Measurements from ENCODE around the gene MLLT3. TPM values are rescaled to one million over a fixed set of nuclear protein-coding genes. Genes with fewer than 3 reads are reported as not detected.

Gene MLLT3
- total and polyA plus RNA-seq, 8 donors, result 6.5 to 48.7 (median 24.4) TPM

DNA sequence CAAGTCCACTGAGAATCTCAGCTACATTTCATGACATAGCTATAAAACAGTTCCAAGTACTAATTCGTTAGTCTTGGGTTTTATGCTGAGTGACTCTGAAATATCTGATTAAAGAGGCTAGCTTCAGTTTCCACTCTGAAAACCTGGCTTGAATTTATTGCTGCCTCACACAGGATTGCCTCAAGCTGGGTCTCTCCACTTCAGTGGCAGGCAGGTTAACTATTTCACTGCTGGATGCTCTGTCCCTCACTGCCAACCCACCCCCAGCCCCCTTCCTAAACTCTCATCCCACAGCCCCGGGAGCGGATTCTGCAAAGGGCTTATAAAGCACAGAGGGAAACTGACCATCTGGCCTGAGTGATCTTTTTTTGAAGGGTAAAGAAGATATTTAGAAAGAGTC lies 318.3 kb downstream of the MLLT3 start:
- TF ChIP-seq POLR2A (IDR thresholded peaks at IDR 0.05), result no peak
- TF ChIP-seq, protein P1, sequence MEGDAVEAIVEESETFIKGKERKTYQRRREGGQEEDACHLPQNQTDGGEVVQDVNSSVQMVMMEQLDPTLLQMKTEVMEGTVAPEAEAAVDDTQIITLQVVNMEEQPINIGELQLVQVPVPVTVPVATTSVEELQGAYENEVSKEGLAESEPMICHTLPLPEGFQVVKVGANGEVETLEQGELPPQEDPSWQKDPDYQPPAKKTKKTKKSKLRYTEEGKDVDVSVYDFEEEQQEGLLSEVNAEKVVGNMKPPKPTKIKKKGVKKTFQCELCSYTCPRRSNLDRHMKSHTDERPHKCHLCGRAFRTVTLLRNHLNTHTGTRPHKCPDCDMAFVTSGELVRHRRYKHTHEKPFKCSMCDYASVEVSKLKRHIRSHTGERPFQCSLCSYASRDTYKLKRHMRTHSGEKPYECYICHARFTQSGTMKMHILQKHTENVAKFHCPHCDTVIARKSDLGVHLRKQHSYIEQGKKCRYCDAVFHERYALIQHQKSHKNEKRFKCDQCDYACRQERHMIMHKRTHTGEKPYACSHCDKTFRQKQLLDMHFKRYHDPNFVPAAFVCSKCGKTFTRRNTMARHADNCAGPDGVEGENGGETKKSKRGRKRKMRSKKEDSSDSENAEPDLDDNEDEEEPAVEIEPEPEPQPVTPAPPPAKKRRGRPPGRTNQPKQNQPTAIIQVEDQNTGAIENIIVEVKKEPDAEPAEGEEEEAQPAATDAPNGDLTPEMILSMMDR (IDR thresholded peaks at IDR 0.05), result no peak
- no peak for TF ChIP-seq POLR2AphosphoS5 (IDR thresholded peaks at IDR 0.05)
- no peak for TF ChIP-seq EP300 (IDR thresholded peaks at IDR 0.05)
- intact Hi-C loops (cut with DNase I; ENCODE audit: low total_unique reads), result no loop called here
- Histone ChIP-seq H3K27me3 (peaks cover 0 to 4% (median 0%) of the 10 kb centered on the region in 3 donors), H3K4me1 (peaks cover 0 to under 1% (median 0%) of the 10 kb centered on the region in 4 donors), H3K27ac (no peak overlapping the region), H3K9me3 (no peaks in the 10 kb centered on the region), H3K4me3 (no peak overlapping the region), H3K36me3 (no peaks in the 10 kb centered on the region)
- WGBS, 5 donors, result 51 to 79% (median 57%) methylated on average over 2 to 3 of the region's 3 CpGs
- no peak for DNase-seq

DNA sequence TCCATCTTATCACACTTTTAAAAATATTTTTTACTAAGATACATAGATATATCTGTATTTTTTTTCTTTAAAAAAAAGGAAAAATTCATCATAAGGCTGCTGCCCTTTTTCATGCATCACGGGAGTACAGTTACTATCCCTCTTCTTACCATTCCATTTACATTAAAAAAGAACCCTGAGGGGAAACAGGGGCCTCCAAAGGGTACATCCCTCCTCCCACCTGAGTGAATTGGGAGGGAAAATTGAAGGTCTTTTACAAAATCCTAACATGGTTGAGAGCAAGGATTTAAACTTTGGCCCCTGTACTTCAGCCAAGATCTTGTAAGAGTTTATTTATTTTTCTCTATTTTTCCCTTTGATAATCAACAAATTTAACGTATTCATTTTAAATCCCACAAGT lies 319.2 kb downstream of the MLLT3 start:
- no peak for DNase-seq
- intact Hi-C loops (cut with DNase I; ENCODE audit: low total_unique reads), result no loop called here
- Histone ChIP-seq H3K27ac (no peak overlapping the region), H3K4me1 (peaks cover 0 to 5% (median 2%) of the 10 kb centered on the region in 4 donors), H3K4me3 (no peak overlapping the region), H3K27me3 (peaks cover 0 to 4% (median 0%) of the 10 kb centered on the region in 3 donors), H3K9me3 (no peaks in the 10 kb centered on the region), H3K36me3 (no peaks in the 10 kb centered on the region)
- WGBS, 5 donors, result 41 to 53% (median 51%) methylated on average over 2 of the region's 2 CpGs
- TF ChIP-seq EP300 (IDR thresholded peaks at IDR 0.05), result no peak
- TF ChIP-seq, protein P1 (IDR thresholded peaks at IDR 0.05), result no peak
- no peak for TF ChIP-seq POLR2A (IDR thresholded peaks at IDR 0.05)
- no peak for TF ChIP-seq POLR2AphosphoS5 (IDR thresholded peaks at IDR 0.05)

DNA sequence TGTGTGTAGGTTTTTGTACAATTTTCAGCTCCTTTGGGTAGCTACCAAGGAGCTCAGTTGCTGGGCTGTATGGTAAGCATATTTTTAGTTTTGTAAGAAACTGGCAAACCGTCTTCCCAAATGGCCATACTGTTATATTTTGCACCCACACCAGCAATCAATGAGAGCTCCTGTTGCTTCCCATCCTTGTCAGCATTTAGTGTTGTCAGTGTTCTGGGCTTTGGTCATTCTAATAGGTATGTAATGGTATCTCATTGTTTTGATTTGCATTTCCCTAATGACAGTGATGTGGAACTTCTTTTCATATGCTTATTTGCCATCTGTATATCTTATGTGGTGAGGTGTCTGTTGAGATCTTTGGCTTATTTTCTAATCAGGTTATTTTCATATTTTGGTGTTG lies 320.1 kb downstream of the MLLT3 start:
- Histone ChIP-seq H3K36me3 (no peaks in the 10 kb centered on the region), H3K9me3 (no peaks in the 10 kb centered on the region), H3K4me1 (peaks cover 0 to 14% (median 3%) of the 10 kb centered on the region in 4 donors), H3K4me3 (no peak overlapping the region), H3K27ac (no peak overlapping the region), H3K27me3 (no peaks in the 10 kb centered on the region)
- intact Hi-C loops (cut with DNase I; ENCODE audit: low total_unique reads), result no loop called here
- TF ChIP-seq, protein P1 (IDR thresholded peaks at IDR 0.05), result no peak
- TF ChIP-seq EP300 (IDR thresholded peaks at IDR 0.05), result no peak
- no peak for TF ChIP-seq POLR2A (IDR thresholded peaks at IDR 0.05)
- no peak for TF ChIP-seq POLR2AphosphoS5 (IDR thresholded peaks at IDR 0.05)
- no peak for DNase-seq
- 83 to 96% (median 92%) methylated on average over 1 of the region's 1 CpG for WGBS, 5 donors

DNA sequence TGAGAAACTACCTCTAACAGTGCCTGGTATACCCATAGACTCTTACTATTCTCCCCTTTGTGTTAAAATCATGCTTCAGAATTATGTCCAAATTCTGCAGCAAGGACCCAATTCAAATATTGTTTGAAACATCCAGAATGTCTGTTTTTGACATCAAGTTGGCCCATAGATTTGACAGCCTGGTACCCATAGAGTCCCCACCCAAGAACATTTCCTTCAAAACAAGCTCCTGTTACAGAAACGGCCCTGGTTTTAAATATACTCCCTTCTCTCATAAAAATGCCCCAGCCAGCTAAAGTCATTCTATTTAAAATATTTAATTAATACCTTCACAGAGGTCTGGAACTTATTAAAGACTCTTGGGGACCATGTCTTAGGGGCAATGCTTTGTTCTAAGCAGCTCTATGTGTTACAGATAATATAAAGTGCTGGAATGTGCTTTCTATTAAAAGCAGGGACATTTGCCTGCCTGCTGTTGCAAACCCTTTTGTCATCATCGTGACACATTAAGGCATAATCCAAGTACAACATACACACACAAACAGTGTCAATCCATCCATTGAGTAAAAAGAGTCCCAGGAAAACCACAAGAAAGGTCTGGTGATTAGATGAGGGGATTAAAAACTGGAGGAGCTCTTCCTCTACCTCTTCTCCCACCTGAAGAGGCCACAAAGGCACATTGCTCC lies 321.7 kb downstream of the MLLT3 start:
- peaks cover 0 to 15% (median 3%) of the 10 kb centered on the region in 4 donors for H3K4me1 ChIP-seq
- no peaks in the 10 kb centered on the region for H3K9me3 ChIP-seq
- no peak for DNase-seq
- no peaks in the 10 kb centered on the region for H3K36me3 ChIP-seq
- WGBS, 5 donors, result 42 to 66% (median 48%) methylated on average over 2 of the region's 2 CpGs
- TF ChIP-seq POLR2AphosphoS5 (IDR thresholded peaks at IDR 0.05) (no peak), POLR2A (IDR thresholded peaks at IDR 0.05) (no peak), EP300 (IDR thresholded peaks at IDR 0.05) (no peak)
- TF ChIP-seq, protein P1 (IDR thresholded peaks at IDR 0.05), result no peak
- intact Hi-C loops (cut with DNase I; ENCODE audit: low total_unique reads), result no loop called here
- H3K27me3 ChIP-seq, result no peaks in the 10 kb centered on the region
- no peak overlapping the region for H3K4me3 ChIP-seq
- no peak overlapping the region for H3K27ac ChIP-seq
